ENCODE results near the gene KCNIP4. TPM values are rescaled to one million over a fixed set of nuclear protein-coding genes. Genes with fewer than 3 reads are reported as not detected.

The KCNIP4 gene
- total and polyA plus RNA-seq, 2 donors (not counting 3 experiments of a cell fraction or from before 2014, with no cell fraction given): not detected

DNA sequence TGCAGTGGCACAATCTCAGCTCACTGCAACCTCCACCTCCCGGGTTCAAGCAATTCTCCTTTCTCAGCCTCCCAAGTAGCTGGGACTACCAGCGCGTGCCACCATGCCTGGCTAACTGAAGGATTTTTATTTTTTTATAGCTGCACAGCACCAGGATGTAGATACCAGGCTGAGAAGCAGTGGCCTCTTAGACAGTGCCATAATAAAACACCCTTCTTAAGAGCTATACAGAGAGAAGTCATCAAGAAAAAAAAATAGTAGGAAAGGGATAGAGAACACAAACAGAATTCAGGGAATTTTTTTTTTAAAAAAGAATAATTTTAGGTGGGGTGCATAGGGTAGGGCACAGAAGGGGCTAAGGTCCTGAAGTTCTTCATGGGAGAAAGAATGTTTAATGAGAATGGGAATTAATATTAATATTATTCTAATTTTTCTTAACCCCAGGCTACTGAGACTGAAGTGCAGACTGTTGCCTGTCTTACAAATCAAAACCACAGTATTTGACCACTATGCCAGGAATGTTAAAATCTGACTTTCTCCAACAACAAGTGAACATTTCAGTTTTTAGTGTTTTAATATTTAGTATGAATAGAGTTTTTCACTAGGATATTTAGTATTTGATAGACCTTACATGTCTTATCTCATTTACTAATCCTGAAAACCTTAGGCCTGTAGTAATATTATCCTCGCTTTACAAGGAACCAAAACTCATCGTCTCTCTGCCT lies 146.7 kb downstream of the KCNIP4 start:
- Histone ChIP-seq H3K9me3 (replicated peaks; ENCODE audit: control insufficient read depth, insufficient read depth, low read length) (no peaks in the 10 kb centered on the region), H3K27ac (ENCODE audit: insufficient read depth, low read depth, low read length) (peak overlapping the region; percentile 92), H3K79me2 (ENCODE audit: control insufficient read depth, insufficient read depth, low read length) (no peaks in the 10 kb centered on the region), H3K4me1 (ENCODE audit: control insufficient read depth, extremely low read depth, insufficient read depth, low read length) (peaks cover 17% of the 10 kb centered on the region), H3K9me1 (replicated peaks; ENCODE audit: control insufficient read depth, extremely low read depth, insufficient read depth, low read length) (no peaks in the 10 kb centered on the region), H4K20me1 (replicated peaks; ENCODE audit: control insufficient read depth, extremely low read depth, insufficient read depth, low read length) (no peaks in the 10 kb centered on the region), H3K27me3 (ENCODE audit: control insufficient read depth in 2 of 2, insufficient read depth in 2 of 2, low read length in 2 of 2) (no peaks in the 10 kb centered on the region), H3K4me2 (ENCODE audit: insufficient read depth, low read length) (peak overlapping the region; percentile 50), H3K36me3 (ENCODE audit: control insufficient read depth in 2 of 2, extremely low read depth in 1 of 2, insufficient read depth in 2 of 2, low read length in 2 of 2) (no peaks in the 10 kb centered on the region), H3K4me3 (replicated peaks in 1 of 3; ENCODE audit: insufficient read depth in 1 of 3, low read depth in 1 of 3, low read length in 3 of 3) (peak overlapping the region in 1 of 3 experiments; percentile 32), H2AFZ (ENCODE audit: low read depth, low read length) (peak overlapping the region; percentile 59), H3K9ac (replicated peaks; ENCODE audit: extremely low read depth, insufficient read depth, low read length) (peak overlapping the region; percentile 82)
- intact Hi-C loops (cut with micrococcal nuclease): loop anchor here (1.0 to 2.0 kb wide), 4 partner anchors 9 to 713 kb away; no protein-coding TSS in a partner anchor
- DNase-seq (ENCODE audit: low read depth, low spot score) (peak; percentile 21), FAIRE-seq (peak; percentile 21)
- CTCF ChIA-PET: interaction anchor here (1.0 to 4.6 kb wide), 4 partner anchors 11 to 588 kb away, joined by 3 to 36 read pairs (median 4); no protein-coding TSS in a partner anchor
- dilution Hi-C loops (cut with MboI; ENCODE audit: extremely low pct_ligation_motif_present, low sequenced_read_pairs): loop anchor here (25.0 kb wide), 1 partner anchor 585 kb away; no protein-coding TSS in a partner anchor
- TF ChIP-seq EZH2 (IDR thresholded peaks at IDR 0.05; ENCODE audit: borderline replicate concordance, low read depth, low read length, severe bottlenecking) (no peak), GATA2 (IDR thresholded peaks at IDR 0.05; ENCODE audit: insufficient read depth, insufficient read length, low read depth, low read length) (no peak), MYC (IDR thresholded peaks at IDR 0.05; ENCODE audit: low read depth, low read length) (no peak), POLR2A (IDR thresholded peaks at IDR 0.05; ENCODE audit: low read depth, low read length) (no peak)
- TF ChIP-seq, protein P1, sequence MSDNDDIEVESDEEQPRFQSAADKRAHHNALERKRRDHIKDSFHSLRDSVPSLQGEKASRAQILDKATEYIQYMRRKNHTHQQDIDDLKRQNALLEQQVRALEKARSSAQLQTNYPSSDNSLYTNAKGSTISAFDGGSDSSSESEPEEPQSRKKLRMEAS (IDR thresholded peaks at IDR 0.05; ENCODE audit: insufficient read depth, insufficient read length): no peak
- TSS peak; percentile 31 for BruUV-seq (replicated peaks)
- POLR2A ChIA-PET: no interaction called here

DNA sequence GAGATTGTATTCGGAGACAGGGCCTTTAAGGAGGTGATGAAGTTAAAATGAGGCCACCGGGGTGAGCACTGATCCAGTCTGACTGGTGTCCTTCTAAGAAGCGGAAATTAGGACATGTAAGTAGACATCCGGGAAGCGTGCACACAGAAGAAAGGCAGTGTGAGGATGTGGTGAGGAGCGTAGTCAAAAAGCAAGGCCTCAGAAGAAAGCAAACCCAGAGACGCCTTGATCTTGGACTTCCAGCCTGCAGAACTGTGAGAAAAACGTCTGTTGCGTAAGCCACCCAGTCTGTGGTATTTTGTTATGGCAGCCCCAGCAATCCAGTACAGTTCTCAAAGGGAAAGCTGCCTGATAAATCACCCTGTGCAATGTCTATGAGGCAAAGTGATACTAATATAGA lies 153.5 kb downstream of the KCNIP4 start:
- Histone ChIP-seq H4K20me1 (replicated peaks; ENCODE audit: control insufficient read depth, extremely low read depth, insufficient read depth, low read length) (no peaks in the 10 kb centered on the region), H3K79me2 (ENCODE audit: control insufficient read depth, insufficient read depth, low read length) (no peaks in the 10 kb centered on the region), H3K4me2 (ENCODE audit: insufficient read depth, low read length) (no peak overlapping the region), H3K27ac (ENCODE audit: insufficient read depth, low read depth, low read length) (no peak overlapping the region), H3K9me1 (replicated peaks; ENCODE audit: control insufficient read depth, extremely low read depth, insufficient read depth, low read length) (no peaks in the 10 kb centered on the region), H3K9ac (replicated peaks; ENCODE audit: extremely low read depth, insufficient read depth, low read length) (no peak overlapping the region), H3K27me3 (ENCODE audit: control insufficient read depth in 2 of 2, insufficient read depth in 2 of 2, low read length in 2 of 2) (peaks cover 0 to 2% of the 10 kb centered on the region in 2 experiments), H3K9me3 (replicated peaks; ENCODE audit: control insufficient read depth, insufficient read depth, low read length) (no peaks in the 10 kb centered on the region), H3K36me3 (ENCODE audit: control insufficient read depth in 2 of 2, extremely low read depth in 1 of 2, insufficient read depth in 2 of 2, low read length in 2 of 2) (no peaks in the 10 kb centered on the region), H3K4me3 (replicated peaks in 1 of 3; ENCODE audit: insufficient read depth in 1 of 3, low read depth in 1 of 3, low read length in 3 of 3) (no peak overlapping the region), H3K4me1 (ENCODE audit: control insufficient read depth, extremely low read depth, insufficient read depth, low read length) (no peaks in the 10 kb centered on the region), H2AFZ (ENCODE audit: low read depth, low read length) (no peak overlapping the region)
- FAIRE-seq (no peak), DNase-seq (ENCODE audit: low read depth, low spot score) (no peak)
- dilution Hi-C loops (cut with MboI; ENCODE audit: extremely low pct_ligation_motif_present, low sequenced_read_pairs): no loop called here
- intact Hi-C loops (cut with micrococcal nuclease): no loop called here
- no TSS peak for BruUV-seq (replicated peaks)
- ChIA-PET CTCF (interaction anchor here (4.9 kb wide), 1 partner anchor 593 kb away, joined by 26 read pairs; no protein-coding TSS in a partner anchor), POLR2A (no interaction called here)
- no peak for TF ChIP-seq GATA2 (IDR thresholded peaks at IDR 0.05; ENCODE audit: insufficient read depth, insufficient read length, low read depth, low read length)
- TF ChIP-seq MYC (IDR thresholded peaks at IDR 0.05; ENCODE audit: low read depth, low read length): no peak
- no peak for TF ChIP-seq JUN (IDR thresholded peaks at IDR 0.05; ENCODE audit: borderline replicate concordance, insufficient read depth, insufficient read length, low read depth)
- TF ChIP-seq, protein P1 (IDR thresholded peaks at IDR 0.05; ENCODE audit: insufficient read depth, insufficient read length): no peak
- TF ChIP-seq EZH2 (IDR thresholded peaks at IDR 0.05; ENCODE audit: borderline replicate concordance, low read depth, low read length, severe bottlenecking): no peak
- TF ChIP-seq, protein P2, sequence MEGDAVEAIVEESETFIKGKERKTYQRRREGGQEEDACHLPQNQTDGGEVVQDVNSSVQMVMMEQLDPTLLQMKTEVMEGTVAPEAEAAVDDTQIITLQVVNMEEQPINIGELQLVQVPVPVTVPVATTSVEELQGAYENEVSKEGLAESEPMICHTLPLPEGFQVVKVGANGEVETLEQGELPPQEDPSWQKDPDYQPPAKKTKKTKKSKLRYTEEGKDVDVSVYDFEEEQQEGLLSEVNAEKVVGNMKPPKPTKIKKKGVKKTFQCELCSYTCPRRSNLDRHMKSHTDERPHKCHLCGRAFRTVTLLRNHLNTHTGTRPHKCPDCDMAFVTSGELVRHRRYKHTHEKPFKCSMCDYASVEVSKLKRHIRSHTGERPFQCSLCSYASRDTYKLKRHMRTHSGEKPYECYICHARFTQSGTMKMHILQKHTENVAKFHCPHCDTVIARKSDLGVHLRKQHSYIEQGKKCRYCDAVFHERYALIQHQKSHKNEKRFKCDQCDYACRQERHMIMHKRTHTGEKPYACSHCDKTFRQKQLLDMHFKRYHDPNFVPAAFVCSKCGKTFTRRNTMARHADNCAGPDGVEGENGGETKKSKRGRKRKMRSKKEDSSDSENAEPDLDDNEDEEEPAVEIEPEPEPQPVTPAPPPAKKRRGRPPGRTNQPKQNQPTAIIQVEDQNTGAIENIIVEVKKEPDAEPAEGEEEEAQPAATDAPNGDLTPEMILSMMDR (IDR thresholded peaks at IDR 0.05; ENCODE audit: extremely low read depth in 1 of 2, insufficient read depth in 1 of 2, low read depth in 1 of 2, low read length in 2 of 2): no peak
- no peak for TF ChIP-seq POLR2AphosphoS5 (IDR thresholded peaks at IDR 0.05; ENCODE audit: insufficient read depth, low read depth, low read length)
- no peak for TF ChIP-seq POLR2A (IDR thresholded peaks at IDR 0.05; ENCODE audit: low read depth, low read length)

All from endothelial cell of umbilical vein (primary cell).